Lower leg skin (tissue), 4 donors: ENCODE results near the gene RALGAPB. TPM values are rescaled to one million over a fixed set of nuclear protein-coding genes. Genes with fewer than 3 reads are reported as not detected.
"Not testable (repeated sequence)": the region's sequence is repeated elsewhere in the genome, so short reads cannot be mapped to it uniquely, and the experiment has no call there.

ENCODE experiments used
- DNase-seq, 2 donors: peaks; one replicate each; pipeline ENCODE4 v3.0.0-alpha.2; 2019; ENCODE audit warnings: low spot score in 2 of 2
- H3K4me3 ChIP-seq: fragments of 200-600 bp; sonication (generic); 2 replicates; pipeline ENCODE4 v1.5.1; 2017; ENCODE audit warnings: mild to moderate bottlenecking, low read depth; ENCODE audit not compliant: poor library complexity, severe bottlenecking
- CTCF ChIP-seq, 3 donors: fragments of 450-650 bp; IDR thresholded peaks; one replicate each; pipeline ENCODE4 v1.5.1; 2016; ENCODE audit warnings: antibody characterized with exemption in 3 of 3, mild to moderate bottlenecking in 3 of 3, moderate library complexity in 2 of 3
- POLR2A ChIP-seq, 2 donors: fragments of 450-650 bp; IDR thresholded peaks; one replicate each; pipeline ENCODE4 v1.6.1; 2016 to 2017; ENCODE audit warnings: antibody characterized with exemption in 2 of 2, mild to moderate bottlenecking in 1 of 2, moderate library complexity in 1 of 2
- WGBS, 2 donors: methylation state at CpG; one replicate each; pipeline ENCODE4 v1.1.5; 2018; 5-methylcytosine and 5-hydroxymethylcytosine counted together
- intact Hi-C: fragments of 100-400 bp; cut with DNase I; formaldehyde crosslinking; loops from one replicate; pipeline ENCODE4 v1.15.0; 2023; ENCODE audit warnings: low total_unique reads
- total RNA-seq, 4 donors: library from RNA; depleted of rRNA; stranded (reverse); fragments of >200 nt; gene quantifications; one replicate each; pipeline ENCODE4 v1.1.0, GENCODE V29; 2016

The RALGAPB gene
- total RNA-seq, 4 donors from 2014 or later, result 35.3 to 51.0 (median 41.5) TPM

GRCh38 chr20:38434301-38434741 lies 38.3 kb upstream of the RALGAPB start:
- no peak for DNase-seq
- H3K4me3 ChIP-seq, result peak overlapping the region; percentile 58
- 3% methylated on average over 14 to 16 of the region's 16 CpGs for WGBS, 2 donors
- intact Hi-C loops, result no loop called here
- TF ChIP-seq CTCF (IDR thresholded peaks at IDR 0.05) (no peak), POLR2A (IDR thresholded peaks at IDR 0.05) (no peak)

GRCh38 chr20:38434770-38435554 lies 37.7 kb upstream of the RALGAPB start, which contains the start of gene SNHG17:
Gene SNHG17, minus strand, starts transcription at chr20:38435328.
- 1 to 2% methylated on average over 49 to 56 of the region's 65 CpGs for WGBS, 2 donors
- DNase-seq, result peak; percentile 87 to 98
- intact Hi-C loops, result no loop called here
- TF ChIP-seq CTCF (IDR thresholded peaks at IDR 0.05), result peak in 2 of 3 donors; percentile 96 to 100
- TF ChIP-seq POLR2A (IDR thresholded peaks at IDR 0.05), result peak in 1 of 2 donors; percentile 49
- H3K4me3 ChIP-seq, result peak within 1 kb of the TSS; percentile 58

GRCh38 chr20:38435555-38435939 lies 37.1 kb upstream of the RALGAPB start:
- no peak overlapping the region for H3K4me3 ChIP-seq
- WGBS, 2 donors, result 48 to 60% methylated on average over 6 of the region's 6 CpGs
- TF ChIP-seq CTCF (IDR thresholded peaks at IDR 0.05) (no peak), POLR2A (IDR thresholded peaks at IDR 0.05) (no peak)
- DNase-seq, result no peak
- intact Hi-C loops, result no loop called here

- TF ChIP-seq POLR2A (IDR thresholded peaks at IDR 0.05), result no peak
- TF ChIP-seq CTCF (IDR thresholded peaks at IDR 0.05), result no peak
- 67 to 74% methylated on average over 6 of the region's 6 CpGs for WGBS, 2 donors
- intact Hi-C loops, result no loop called here
- no peak overlapping the region for H3K4me3 ChIP-seq
- no peak for DNase-seq
These were observed 34.8 kb upstream of the RALGAPB start for GRCh38 chr20:38437796-38438195.

GRCh38 chr20:38441110-38441509 lies 31.5 kb upstream of the RALGAPB start:
- H3K4me3 ChIP-seq, intact Hi-C loops, DNase-seq: not testable (repeated sequence)
- 92 to 96% methylated on average over 8 of the region's 8 CpGs for WGBS, 2 donors

GRCh38 chr20:38441916-38442315 lies 30.7 kb upstream of the RALGAPB start:
- WGBS, 2 donors, result 57 to 68% methylated on average over 9 of the region's 9 CpGs
- TF ChIP-seq CTCF (IDR thresholded peaks at IDR 0.05) (no peak), POLR2A (IDR thresholded peaks at IDR 0.05) (no peak)
- intact Hi-C loops, result no loop called here

More at GRCh38 chr20:38441916-38442315, 30.7 kb upstream of the RALGAPB start:
- no peak for DNase-seq
- H3K4me3 ChIP-seq, result no peak overlapping the region
